GM23338 (cell line): ENCODE data around the gene CEPT1. TPM values are rescaled to one million over a fixed set of nuclear protein-coding genes. Genes with fewer than 3 reads are reported as not detected.
A peak's percentile ranks its signal among the peaks of the same experiment; 100 is the strongest.

Source experiments
- ATAC-seq: fragments of 200-7000 bp; cut with Tn5 transposase; 3 replicates; pipeline ENCODE4 v1.9.1; 2020
- DNase-seq: peaks from one replicate; pipeline ENCODE4 v3.0.0-alpha.2; 2015; ENCODE audit warnings: low spot score
- H2AFZ ChIP-seq: fragments of 200-600 bp; sonication (generic); 2 replicates; pipeline ENCODE4 v1.8.0; 2016; ENCODE audit warnings: antibody characterized with exemption, mild to moderate bottlenecking, moderate library complexity
- H3F3A ChIP-seq: fragments of 200-600 bp; sonication (generic); replicated peaks from 2 replicates; pipeline ENCODE4 v1.8.0; 2017; ENCODE audit warnings: antibody characterized with exemption, mixed run types, low read depth
- H3K27ac ChIP-seq: fragments of 200-600 bp; sonication (generic); 2 replicates; pipeline ENCODE4 v1.6.1; 2016; ENCODE audit warnings: low read depth
- H3K27me3 ChIP-seq: fragments of 200-600 bp; sonication (generic); 2 replicates; pipeline ENCODE4 v1.8.0; 2016; ENCODE audit warnings: mild to moderate bottlenecking, mixed run types, moderate library complexity; ENCODE audit not compliant: insufficient read depth
- H3K36me3 ChIP-seq: fragments of 200-600 bp; sonication (generic); 2 replicates; pipeline ENCODE4 v1.8.0; 2016; ENCODE audit warnings: mild to moderate bottlenecking; ENCODE audit not compliant: insufficient read depth
- H3K4me1 ChIP-seq: fragments of 200-600 bp; sonication (generic); 2 replicates; pipeline ENCODE4 v1.8.0; 2016; ENCODE audit warnings: mild to moderate bottlenecking, moderate library complexity; ENCODE audit not compliant: insufficient read depth
- H3K4me2 ChIP-seq: fragments of 200-600 bp; sonication (generic); 2 replicates; pipeline ENCODE4 v1.7.1; 2017; ENCODE audit warnings: mixed run types
- H3K4me3 ChIP-seq: fragments of 200-600 bp; sonication (generic); 2 replicates; pipeline ENCODE4 v1.6.1; 2016; ENCODE audit warnings: mixed run types
- H3K79me2 ChIP-seq: fragments of 200-600 bp; sonication (generic); replicated peaks from 2 replicates; pipeline ENCODE4 v1.8.0; 2017; ENCODE audit warnings: mild to moderate bottlenecking; ENCODE audit not compliant: insufficient read depth
- H3K9me2 ChIP-seq: fragments of 200-600 bp; sonication (generic); 2 replicates; pipeline ENCODE4 v1.8.0; 2017; ENCODE audit not compliant: insufficient read depth
- H4K20me1 ChIP-seq: fragments of 200-600 bp; sonication (generic); replicated peaks from 2 replicates; pipeline ENCODE4 v1.8.0; 2017; ENCODE audit warnings: mild to moderate bottlenecking; ENCODE audit not compliant: insufficient read depth
- H3K27ac Mint-ChIP-seq: 2 replicates; pipeline ENCODE4 v1.8.0; 2020; ENCODE audit warnings: inconsistent platforms, mild to moderate bottlenecking, moderate library complexity, mixed read lengths
- H3K27me3 Mint-ChIP-seq: 3 replicates; pipeline ENCODE4 v1.8.0; 2022; ENCODE audit warnings: low read depth, mild to moderate bottlenecking, moderate library complexity, mixed read lengths, inconsistent platforms; ENCODE audit not compliant: insufficient read depth, poor library complexity
- H3K36me3 Mint-ChIP-seq: 3 replicates; pipeline ENCODE4 v1.8.0; 2021; ENCODE audit warnings: low read depth, mild to moderate bottlenecking, inconsistent platforms, moderate library complexity, mixed read lengths
- H3K4me1 Mint-ChIP-seq: 3 replicates; pipeline ENCODE4 v1.8.0; 2020; ENCODE audit warnings: mild to moderate bottlenecking, inconsistent platforms, mixed read lengths
- H3K4me3 Mint-ChIP-seq: 3 replicates; pipeline ENCODE4 v1.8.0; 2021; ENCODE audit warnings: moderate library complexity, mild to moderate bottlenecking, inconsistent platforms, mixed read lengths
- H3K9me3 Mint-ChIP-seq: 3 replicates; pipeline ENCODE4 v1.8.0; 2020; ENCODE audit warnings: moderate library complexity, mild to moderate bottlenecking, inconsistent platforms, mixed read lengths
- CREB1 ChIP-seq: fragments of 250-450 bp; sonication (Bioruptor Pico); IDR thresholded peaks from 2 replicates; pipeline ENCODE4 v1.5.0; 2020; ENCODE audit warnings: low read depth, mild to moderate bottlenecking, moderate library complexity
- CTCF ChIP-seq, 2 experiments: fragments of 200-600 bp in 1 of 2; sonication (generic) in 1 of 2; conservative IDR thresholded peaks; 2 replicates each; pipeline versions ENCODE4 v1.5.1 to v1.6.1; 2016 to 2017; ENCODE audit warnings: antibody characterized with exemption in 2 of 2, low read depth in 2 of 2, mild to moderate bottlenecking in 2 of 2, moderate library complexity in 1 of 2
- ETS1 ChIP-seq: IDR thresholded peaks from 2 replicates; pipeline ENCODE4 v1.6.1; 2016; ENCODE audit warnings: antibody characterized with exemption
- EZH2phosphoT487 ChIP-seq: fragments of 200-600 bp; sonication (generic); IDR thresholded peaks from one replicate; pipeline ENCODE4 v1.8.1; 2018; ENCODE audit warnings: antibody characterized with exemption; ENCODE audit not compliant: unreplicated experiment
- JUNB ChIP-seq: IDR thresholded peaks from one replicate; pipeline ENCODE4 v1.6.1; 2016; ENCODE audit warnings: antibody characterized with exemption; ENCODE audit not compliant: unreplicated experiment
- NANOG ChIP-seq: IDR thresholded peaks from 2 replicates; pipeline ENCODE4 v1.6.1; 2016; ENCODE audit warnings: antibody characterized with exemption, borderline replicate concordance
- POLR2AphosphoS5 ChIP-seq: IDR thresholded peaks from 2 replicates; pipeline ENCODE4 v1.6.1; 2016; ENCODE audit warnings: antibody characterized with exemption, low read depth
- STAT1 ChIP-seq: IDR thresholded peaks from one replicate; pipeline ENCODE4 v1.6.1; 2016; ENCODE audit warnings: antibody characterized with exemption; ENCODE audit not compliant: unreplicated experiment
- ZNF114 ChIP-seq: fragments of 250-450 bp; sonication (Bioruptor Pico); IDR thresholded peaks from 2 replicates; pipeline ENCODE4 v1.5.0; 2020; ENCODE audit warnings: mild to moderate bottlenecking, moderate library complexity
- ZNF462 ChIP-seq: fragments of 250-450 bp; sonication (Bioruptor Pico); IDR thresholded peaks from 2 replicates; pipeline ENCODE4 v1.5.0; 2020; ENCODE audit warnings: mild to moderate bottlenecking, moderate library complexity
- polyA plus RNA-seq: library from polyadenylated mRNA; unstranded; fragments of >200 nt; fragmentation: Nextera tagmentation; extraction: Ambion mirVana; gene quantifications from 2 replicates; pipeline ENCODE4 v1.2.1, GENCODE V29; 2016
- total RNA-seq: library from RNA; depleted of rRNA; stranded (reverse); fragments of >200 nt; shearing (Covaris generic); gene quantifications from 2 replicates; pipeline ENCODE4 v1.2.3, GENCODE V29; 2014

The CEPT1 gene
- total and polyA plus RNA-seq, 2 experiments from 2014 or later: 17.3 to 39.5 TPM

GRCh38 chr1:111172463-111172862 lies 32.4 kb downstream of the CEPT1 start:
- Mint-ChIP-seq H3K27ac (no peak overlapping the region; the same call in 1 of the 2 replicates), H3K9me3 (no peaks in the 10 kb centered on the region), H3K4me1 (no peaks in the 10 kb centered on the region), H3K27me3 (no peaks in the 10 kb centered on the region), H3K4me3 (no peak overlapping the region), H3K36me3 (peaks cover 15% of the 10 kb centered on the region; the same call in 2 of the 3 replicates)
- Histone ChIP-seq H3K36me3 (peaks cover under 1% of the 10 kb centered on the region; the same call in 1 of the 2 replicates), H3K4me1 (no peaks in the 10 kb centered on the region), H3K9me2 (no peaks in the 10 kb centered on the region), H3K27ac (no peak overlapping the region), H2AFZ (no peak overlapping the region), H3K4me3 (no peak overlapping the region), H3K79me2 (no peaks in the 10 kb centered on the region), H3K4me2 (no peak overlapping the region), H3F3A (no peaks in the 10 kb centered on the region), H4K20me1 (no peaks in the 10 kb centered on the region), H3K27me3 (no peaks in the 10 kb centered on the region)
- DNase-seq (no peak), ATAC-seq (no peak)
- no peak for TF ChIP-seq STAT1

- Histone ChIP-seq H3K79me2 (no peaks in the 10 kb centered on the region), H3K27me3 (no peaks in the 10 kb centered on the region), H3K4me3 (no peak overlapping the region), H3K4me2 (no peak overlapping the region), H3F3A (no peaks in the 10 kb centered on the region), H3K4me1 (no peaks in the 10 kb centered on the region), H3K9me2 (no peaks in the 10 kb centered on the region), H3K27ac (no peak overlapping the region), H3K36me3 (no peaks in the 10 kb centered on the region), H2AFZ (no peak overlapping the region), H4K20me1 (no peaks in the 10 kb centered on the region)
- Mint-ChIP-seq H3K4me3 (no peak overlapping the region), H3K27ac (peak overlapping the region; percentile 60; the same call in 1 of the 2 replicates), H3K36me3 (peaks cover 3% of the 10 kb centered on the region; the same call in 1 of the 3 replicates), H3K9me3 (no peaks in the 10 kb centered on the region), H3K4me1 (no peaks in the 10 kb centered on the region), H3K27me3 (no peaks in the 10 kb centered on the region)
- no peak for ATAC-seq
- TF ChIP-seq STAT1 (no peak), NANOG (no peak), JUNB (no peak), CREB1 (CRISPR knock-in tag) (no peak), CTCF (conservative IDR thresholded peaks at IDR 0.05; ENCODE audit: low read depth in 2 of 2) (no peak), ETS1 (no peak), ZNF114 (CRISPR knock-in tag) (no peak), EZH2phosphoT487 (no peak), ZNF462 (CRISPR knock-in tag) (no peak), POLR2AphosphoS5 (no peak)
- no peak for DNase-seq
Observed at GRCh38 chr1:111174070-111174469, 34.0 kb downstream of the CEPT1 start.
